Islet precursor cell (in vitro differentiated cells): ENCODE measurements around the gene HDAC2.

Source experiments
- DNase-seq: peaks from one replicate; pipeline ENCODE4 v3.0.0-alpha.2; 2018

Gene HDAC2

DNA sequence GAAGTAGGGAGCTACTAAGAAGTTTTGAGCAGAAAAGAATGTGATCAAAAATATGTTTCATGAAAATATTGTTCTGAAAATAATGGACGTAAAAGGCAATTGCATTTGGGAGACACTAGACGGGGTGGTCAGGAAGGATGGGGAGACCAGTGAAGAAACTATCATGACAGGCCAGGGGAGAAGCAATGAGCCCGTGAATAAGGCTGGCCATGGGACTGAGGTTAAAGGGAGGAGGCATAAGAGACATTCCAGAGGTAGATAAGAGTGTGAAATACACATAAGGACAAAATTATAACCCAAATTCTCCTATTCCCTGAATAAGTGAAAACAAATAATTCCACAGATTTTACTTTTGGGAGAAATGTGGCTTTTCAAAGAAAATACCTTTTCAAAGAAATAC lies 62.1 kb downstream of the HDAC2 start:
- no peak for DNase-seq

DNA sequence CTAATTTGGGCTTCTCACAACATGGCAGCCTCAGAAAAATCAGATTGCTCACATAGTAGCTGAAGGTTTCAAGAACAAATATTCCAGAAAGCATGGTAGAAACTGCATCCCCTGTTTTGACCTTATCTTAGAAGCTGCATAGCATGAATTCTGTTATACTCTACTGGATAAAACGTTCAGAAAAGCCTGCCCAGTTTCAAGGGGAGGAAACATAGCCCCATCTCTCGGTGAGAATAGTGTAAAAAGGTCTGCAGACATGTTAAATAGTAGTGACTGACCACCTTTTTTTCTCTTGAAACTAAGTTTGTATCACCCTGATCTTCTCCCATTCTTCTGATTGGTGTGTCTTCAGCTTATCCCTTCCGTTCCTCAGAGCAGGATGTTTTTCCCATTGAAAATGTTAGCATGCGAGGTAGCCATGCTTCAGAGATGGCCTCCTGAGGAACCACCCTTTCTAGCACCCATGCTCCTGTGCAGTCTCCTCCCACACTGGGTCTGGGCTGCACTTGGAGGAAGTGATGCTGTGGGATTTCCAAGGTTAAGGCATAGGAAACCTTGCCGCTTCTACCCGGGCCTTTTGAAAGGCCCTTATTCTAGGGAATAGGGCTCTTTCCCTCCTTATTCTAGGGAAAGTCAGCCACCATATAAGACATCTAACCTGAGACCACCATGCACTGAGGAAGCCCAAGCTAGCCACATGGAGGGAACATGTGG lies 63.7 kb downstream of the HDAC2 start:
- no peak for DNase-seq

DNA sequence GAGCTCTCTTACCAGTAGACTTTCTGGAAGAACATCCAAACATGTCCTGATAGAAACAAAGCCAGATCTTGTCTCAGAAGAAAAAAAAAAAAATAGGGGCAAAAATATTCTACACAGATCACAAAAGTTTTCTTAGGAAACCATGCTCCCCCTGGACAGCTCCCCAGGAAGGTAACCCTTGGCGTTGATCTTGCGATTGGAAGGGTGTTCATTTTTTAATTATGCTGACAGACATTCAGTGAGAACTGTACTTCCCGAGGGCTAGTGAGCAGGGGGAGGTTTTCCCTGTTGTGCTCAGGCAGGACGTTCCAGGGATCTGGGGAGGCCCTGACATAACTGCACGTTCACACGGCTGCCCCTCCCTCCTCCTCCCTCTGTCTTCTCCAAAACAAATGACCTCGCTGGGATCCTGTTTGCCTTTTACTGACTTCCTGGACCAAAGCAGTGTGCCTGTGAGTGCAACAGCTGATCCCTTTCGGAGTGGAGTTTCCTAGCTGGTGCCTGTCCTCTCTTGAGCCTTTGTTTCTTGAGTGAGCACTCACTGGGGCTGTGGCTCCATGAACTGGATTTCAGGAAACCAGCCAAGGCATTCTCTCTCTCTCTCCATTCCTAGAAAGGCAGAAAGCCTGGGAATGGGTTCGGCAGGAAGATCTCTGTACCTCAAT lies 67.2 kb downstream of the HDAC2 start:
- DNase-seq = peak; percentile 76

DNA sequence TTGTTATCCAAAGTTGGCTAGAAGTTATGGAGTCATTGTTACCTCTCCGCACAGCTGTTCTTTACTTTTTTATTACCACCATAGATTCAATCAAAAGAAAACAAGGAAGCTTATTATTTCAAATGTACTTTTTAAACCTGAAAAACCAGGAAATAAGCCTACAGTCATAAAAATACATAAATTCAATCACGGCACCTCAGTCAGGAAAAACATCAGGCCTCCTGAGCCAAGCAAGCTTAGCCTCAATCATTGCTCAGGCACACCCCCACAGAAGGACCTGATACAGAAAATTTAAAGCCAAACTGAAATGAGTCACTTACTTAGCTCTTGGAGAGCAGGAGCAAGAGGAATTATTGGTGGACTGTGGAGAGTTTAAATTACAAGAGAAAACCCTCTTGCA lies 69.5 kb downstream of the HDAC2 start:
- DNase-seq = no peak

DNA sequence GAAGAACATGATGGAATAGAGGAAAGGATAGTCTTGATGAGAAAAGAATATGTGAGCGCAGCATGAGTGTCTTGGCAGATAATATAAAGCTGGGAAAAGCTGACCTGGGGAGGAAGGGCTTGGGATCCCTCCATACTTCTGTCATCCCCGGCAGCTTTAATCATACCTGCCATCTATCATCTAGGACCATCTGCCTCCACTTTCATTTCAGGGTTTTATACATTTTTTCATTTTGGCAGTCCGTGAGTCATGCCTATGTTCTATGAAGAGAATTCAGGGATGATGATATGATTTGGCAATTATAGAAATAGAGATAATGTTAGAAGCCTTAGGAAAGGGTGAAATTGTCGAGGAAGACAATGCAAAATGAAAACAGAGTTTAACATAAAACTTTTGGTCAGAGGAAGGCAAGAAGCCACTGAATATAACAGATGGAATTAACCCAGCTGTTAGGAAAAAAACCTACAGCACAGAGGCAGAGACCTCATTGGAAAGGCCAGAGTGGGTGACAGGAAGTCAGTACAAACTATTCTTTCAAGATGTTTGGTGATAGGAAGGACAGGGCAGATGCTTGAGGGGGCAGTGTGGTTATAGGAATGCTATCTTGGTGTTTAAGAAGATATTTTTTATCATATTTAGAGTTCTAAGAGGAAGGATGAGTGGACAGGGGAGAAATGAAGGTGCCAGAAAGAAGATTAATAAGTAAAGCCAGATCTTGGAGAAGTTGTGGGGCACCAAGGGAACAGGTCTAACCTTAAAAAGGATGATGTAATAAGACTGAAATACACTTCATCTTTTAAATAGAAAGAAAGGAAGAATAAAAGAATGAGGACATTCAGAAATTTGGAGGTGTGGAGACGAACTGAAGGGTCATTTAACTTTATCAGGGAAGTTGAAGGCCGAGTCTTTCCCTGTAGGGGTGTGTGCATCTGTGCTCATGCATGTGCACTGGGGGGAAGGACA lies 76.0 kb downstream of the HDAC2 start:
- no peak for DNase-seq

DNA sequence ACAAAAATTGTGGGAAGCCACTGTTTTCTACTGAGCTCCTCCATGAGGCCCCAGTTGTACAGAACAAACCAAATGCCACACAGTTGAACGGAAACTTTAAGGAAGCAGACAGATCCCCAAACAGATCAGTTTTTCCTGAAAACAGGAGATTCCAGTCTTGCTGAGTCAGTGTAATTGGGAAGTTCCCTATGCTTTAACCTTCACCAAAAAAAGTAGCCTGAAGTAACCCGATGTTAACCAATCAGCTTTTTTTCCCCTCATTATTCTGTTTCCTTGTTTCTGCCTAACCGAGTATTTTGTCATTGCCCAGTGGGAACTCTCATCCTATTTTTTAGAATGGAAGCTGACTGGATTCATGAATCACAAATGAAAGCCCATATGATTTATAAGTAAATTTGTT lies 77.1 kb downstream of the HDAC2 start:
- DNase-seq = no peak

DNA sequence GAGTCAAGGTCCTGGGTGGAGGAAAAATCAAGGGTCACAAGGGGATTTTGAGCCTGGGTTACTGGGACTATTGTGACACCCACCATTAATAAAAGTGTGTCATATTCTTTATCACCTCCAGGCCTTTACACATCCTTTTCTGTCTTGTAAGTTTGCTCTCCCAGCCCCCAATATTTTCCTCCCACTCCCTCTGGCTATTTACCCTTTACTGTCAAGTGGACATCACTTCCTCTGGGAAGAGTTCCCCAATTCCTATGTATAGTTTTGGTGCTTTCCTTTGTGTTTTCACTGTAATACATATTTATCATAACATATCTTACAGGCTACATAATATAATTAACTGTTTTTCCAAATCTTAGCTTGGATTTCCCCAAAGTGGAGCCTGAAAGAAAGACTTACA lies 77.5 kb downstream of the HDAC2 start:
- no peak for DNase-seq

DNA sequence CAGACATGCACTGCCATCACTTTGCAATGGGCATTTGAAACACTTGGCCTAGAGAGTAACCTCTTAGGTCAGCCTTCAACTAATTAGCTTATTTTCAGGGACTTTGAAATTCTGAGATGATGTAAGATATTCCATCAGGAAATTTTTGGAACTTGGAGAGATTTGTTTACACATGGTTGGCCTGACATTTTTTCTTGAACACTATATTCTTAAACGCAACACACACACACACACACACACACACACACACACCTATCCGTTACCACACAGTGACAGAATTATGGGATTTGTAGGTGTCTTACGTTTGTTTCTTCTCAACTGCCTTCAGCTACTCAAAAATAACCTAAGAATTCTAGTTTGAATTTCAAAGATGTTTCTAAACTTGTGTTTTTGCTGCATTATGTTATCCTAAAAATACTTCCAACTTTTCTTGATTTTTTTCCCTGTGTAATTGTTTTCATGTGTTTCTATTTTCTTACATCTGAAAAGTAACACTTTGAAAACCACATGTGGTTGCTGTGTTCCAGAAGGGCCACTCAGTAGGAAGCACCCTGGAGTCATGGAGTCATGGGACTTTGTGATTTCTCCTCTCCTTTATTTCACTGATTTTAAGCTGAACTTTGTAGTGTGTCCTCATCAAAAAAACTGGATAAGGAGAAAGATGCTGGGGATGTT lies 81.9 kb downstream of the HDAC2 start:
- no peak for DNase-seq

DNA sequence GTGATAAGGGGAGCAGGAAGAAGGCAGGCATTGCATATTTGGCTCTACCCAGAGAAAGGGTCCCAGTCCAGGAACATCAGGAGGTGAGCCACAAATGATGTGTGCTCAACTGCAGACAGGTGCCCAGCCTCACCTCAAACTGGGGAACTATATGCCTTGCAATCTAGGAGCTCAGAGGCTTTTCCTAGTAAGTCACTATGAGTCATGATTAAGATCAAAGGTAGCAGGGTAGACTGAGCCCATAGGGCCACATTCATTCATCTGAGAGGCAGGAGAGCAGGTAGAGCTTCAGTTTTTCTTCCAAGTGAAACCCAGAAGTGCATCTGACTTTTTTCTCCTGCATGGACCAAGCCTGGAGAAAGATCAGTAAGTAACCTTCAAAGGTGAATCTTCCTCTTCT lies 82.5 kb downstream of the HDAC2 start:
- DNase-seq = no peak

DNA sequence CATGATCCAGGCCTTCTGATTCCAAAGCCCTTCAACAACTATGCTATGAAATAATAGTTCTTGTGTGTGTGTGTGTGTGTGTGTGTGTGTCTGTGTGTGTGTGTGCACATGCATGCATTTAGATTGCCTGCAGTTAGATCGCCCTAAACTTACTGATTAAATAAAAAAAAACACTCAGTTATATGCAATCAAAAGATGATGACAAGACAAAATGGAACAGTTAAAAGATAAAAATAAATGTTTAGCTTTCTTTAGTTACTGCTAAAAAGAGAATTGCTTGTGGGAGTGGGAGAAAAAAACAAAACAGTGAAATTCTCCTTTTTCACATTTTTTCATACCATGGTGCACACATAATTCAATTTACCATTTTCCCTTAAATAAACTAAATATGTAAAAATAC lies 84.4 kb downstream of the HDAC2 start:
- DNase-seq = no peak

DNA sequence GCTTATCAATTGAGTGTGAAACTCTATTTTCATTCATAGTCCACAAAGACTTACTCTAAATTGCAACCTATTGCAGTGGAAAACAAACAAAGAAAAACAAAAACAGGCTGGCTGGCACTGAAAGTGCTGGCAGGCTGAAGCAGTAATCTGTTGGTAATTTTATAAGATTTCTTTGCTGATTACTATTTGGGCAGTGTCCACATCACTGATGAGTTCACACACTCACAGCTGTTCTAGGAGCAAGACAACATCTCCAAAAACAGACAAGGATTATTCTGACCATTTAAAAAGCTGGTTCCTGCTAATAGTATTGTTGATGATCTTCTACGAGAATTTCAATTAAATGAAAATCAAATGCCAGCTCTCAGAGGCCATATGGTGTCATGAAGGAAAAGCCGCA lies 86.9 kb downstream of the HDAC2 start:
- DNase-seq = no peak
